ENCODE measurements around the gene TOR1AIP1. TPM values are rescaled to one million over a fixed set of nuclear protein-coding genes. Genes with fewer than 3 reads are reported as not detected.

Gene TOR1AIP1
- total RNA-seq, 2 donors from 2014 or later = 18.1 to 26.2 TPM

DNA sequence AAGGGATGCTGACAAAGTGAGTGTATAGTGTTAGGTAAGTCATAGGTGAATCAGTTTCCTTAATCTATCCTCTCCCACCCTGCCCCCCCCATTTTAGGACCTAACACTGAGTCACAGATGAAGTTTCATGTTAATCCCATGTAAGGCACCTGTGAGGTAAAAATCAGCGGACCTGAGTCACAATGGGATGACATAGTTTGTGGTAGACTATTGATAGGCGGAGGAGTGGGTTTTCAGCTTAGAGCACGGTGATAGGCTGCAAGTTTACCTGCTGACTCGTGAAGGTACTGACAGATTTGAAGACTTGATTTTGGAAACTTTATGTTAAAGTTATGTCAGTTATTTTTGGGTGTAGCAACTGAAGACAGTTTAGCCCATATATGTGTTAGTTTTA, 1.7 kb downstream of the TOR1AIP1 start:
- Mint-ChIP-seq H3K4me1 (peaks cover 12% of the 10 kb centered on the region), H3K4me3 (peak overlapping the region; percentile 91), H3K36me3 (ENCODE audit: low read depth) (peaks cover 5% of the 10 kb centered on the region), H3K27me3 (ENCODE audit: insufficient read depth) (no peaks in the 10 kb centered on the region), H3K27ac (peak overlapping the region; percentile 100), H3K9me3 (no peaks in the 10 kb centered on the region)
- DNase-seq = peak; percentile 73
- peaks cover 3% of the 10 kb centered on the region for H3K4me1 ChIP-seq (ENCODE audit: control insufficient read depth, insufficient read depth, low read length)
- H3K27ac ChIP-seq (ENCODE audit: low read depth, low read length) = no peak overlapping the region
- H3K4me3 ChIP-seq (ENCODE audit: low read length) = peak overlapping the region; percentile 99
- H3K36me3 ChIP-seq (ENCODE audit: control insufficient read depth, insufficient read depth, low read length) = peaks cover 28% of the 10 kb centered on the region
- no peaks in the 10 kb centered on the region for H3K9me3 ChIP-seq (ENCODE audit: control insufficient read depth, low read length)
- TF ChIP-seq, protein P1, sequence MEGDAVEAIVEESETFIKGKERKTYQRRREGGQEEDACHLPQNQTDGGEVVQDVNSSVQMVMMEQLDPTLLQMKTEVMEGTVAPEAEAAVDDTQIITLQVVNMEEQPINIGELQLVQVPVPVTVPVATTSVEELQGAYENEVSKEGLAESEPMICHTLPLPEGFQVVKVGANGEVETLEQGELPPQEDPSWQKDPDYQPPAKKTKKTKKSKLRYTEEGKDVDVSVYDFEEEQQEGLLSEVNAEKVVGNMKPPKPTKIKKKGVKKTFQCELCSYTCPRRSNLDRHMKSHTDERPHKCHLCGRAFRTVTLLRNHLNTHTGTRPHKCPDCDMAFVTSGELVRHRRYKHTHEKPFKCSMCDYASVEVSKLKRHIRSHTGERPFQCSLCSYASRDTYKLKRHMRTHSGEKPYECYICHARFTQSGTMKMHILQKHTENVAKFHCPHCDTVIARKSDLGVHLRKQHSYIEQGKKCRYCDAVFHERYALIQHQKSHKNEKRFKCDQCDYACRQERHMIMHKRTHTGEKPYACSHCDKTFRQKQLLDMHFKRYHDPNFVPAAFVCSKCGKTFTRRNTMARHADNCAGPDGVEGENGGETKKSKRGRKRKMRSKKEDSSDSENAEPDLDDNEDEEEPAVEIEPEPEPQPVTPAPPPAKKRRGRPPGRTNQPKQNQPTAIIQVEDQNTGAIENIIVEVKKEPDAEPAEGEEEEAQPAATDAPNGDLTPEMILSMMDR (conservative IDR thresholded peaks at IDR 0.05) = no peak
- peak overlapping the region; percentile 96 for H3K9ac ChIP-seq (ENCODE audit: extremely low read depth, low read length, poor library complexity, severe bottlenecking)
- no peaks in the 10 kb centered on the region for H3K27me3 ChIP-seq (ENCODE audit: control insufficient read depth, insufficient read depth, low read length, poor library complexity, severe bottlenecking)
- WGBS, 2 experiments (ENCODE audit: insufficient coverage in 1 of 2, insufficient read length in 1 of 2) = 5 to 13% methylated on average over 4 of the region's 4 CpGs

DNA sequence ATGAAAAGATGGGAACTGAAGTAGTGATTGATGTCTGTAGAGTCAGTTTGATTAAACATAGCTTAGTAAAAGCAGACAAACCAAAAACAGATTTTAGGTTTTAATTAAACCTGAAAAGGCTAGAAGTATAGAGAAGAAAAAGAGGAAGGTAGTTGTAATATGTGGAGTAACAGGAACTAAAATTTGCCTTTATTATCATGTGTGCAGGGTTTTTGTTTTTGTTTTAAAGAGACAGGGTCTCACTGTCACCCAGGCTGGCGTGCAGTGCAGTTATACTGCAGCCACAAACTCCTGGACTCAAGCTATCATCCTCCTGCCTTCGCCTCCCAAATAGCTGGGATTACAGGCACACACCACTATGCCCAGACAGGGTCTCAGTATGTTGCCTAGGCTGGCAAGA, 6.0 kb downstream of the TOR1AIP1 start:
- Histone ChIP-seq H3K27ac (ENCODE audit: low read depth, low read length) (no peak overlapping the region), H3K9ac (ENCODE audit: extremely low read depth, low read length, poor library complexity, severe bottlenecking) (no peak overlapping the region), H3K9me3 (ENCODE audit: control insufficient read depth, low read length) (no peaks in the 10 kb centered on the region), H3K36me3 (ENCODE audit: control insufficient read depth, insufficient read depth, low read length) (peaks cover 56% of the 10 kb centered on the region), H3K4me3 (ENCODE audit: low read length) (no peak overlapping the region), H3K4me1 (ENCODE audit: control insufficient read depth, insufficient read depth, low read length) (no peaks in the 10 kb centered on the region), H3K27me3 (ENCODE audit: control insufficient read depth, insufficient read depth, low read length, poor library complexity, severe bottlenecking) (no peaks in the 10 kb centered on the region)
- Mint-ChIP-seq H3K4me1 (peaks cover 5% of the 10 kb centered on the region), H3K36me3 (ENCODE audit: low read depth) (peaks cover 19% of the 10 kb centered on the region), H3K27ac (no peak overlapping the region), H3K27me3 (ENCODE audit: insufficient read depth) (no peaks in the 10 kb centered on the region), H3K9me3 (no peaks in the 10 kb centered on the region), H3K4me3 (no peak overlapping the region)
- TF ChIP-seq, protein P1 (conservative IDR thresholded peaks at IDR 0.05) = no peak
- 93 to 100% methylated on average over 1 to 2 of the region's 2 CpGs for WGBS, 2 experiments (ENCODE audit: insufficient coverage in 1 of 2, insufficient read length in 1 of 2)
- no peak for DNase-seq

DNA sequence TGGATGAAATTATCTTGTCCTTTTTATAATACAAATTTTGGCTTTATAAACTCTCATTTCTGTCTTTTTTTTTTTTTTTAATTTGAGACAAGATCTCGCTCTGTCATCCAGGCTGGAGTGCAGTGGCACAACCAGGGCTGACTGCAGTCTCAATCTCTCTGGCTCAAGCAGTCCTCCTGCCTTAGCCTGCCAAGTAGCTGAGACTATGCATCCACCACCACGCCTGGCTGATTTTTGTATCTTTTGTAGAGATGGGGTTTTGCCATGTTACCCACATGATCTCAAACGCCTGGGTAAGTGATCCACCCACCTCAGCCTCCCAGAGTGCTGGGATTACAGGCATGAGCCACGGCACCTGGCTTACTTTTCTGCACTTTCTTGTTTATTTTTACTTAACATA, 7.5 kb downstream of the TOR1AIP1 start:
- H3K27ac ChIP-seq (ENCODE audit: low read depth, low read length) = no peak overlapping the region
- Mint-ChIP-seq H3K4me3 (no peak overlapping the region), H3K27ac (no peak overlapping the region), H3K27me3 (ENCODE audit: insufficient read depth) (no peaks in the 10 kb centered on the region), H3K4me1 (no peaks in the 10 kb centered on the region), H3K36me3 (ENCODE audit: low read depth) (peaks cover 25% of the 10 kb centered on the region), H3K9me3 (no peaks in the 10 kb centered on the region)
- H3K36me3 ChIP-seq (ENCODE audit: control insufficient read depth, insufficient read depth, low read length) = peaks cover 52% of the 10 kb centered on the region
- 94 to 100% methylated on average over 2 to 4 of the region's 4 CpGs for WGBS, 2 experiments (ENCODE audit: insufficient coverage in 1 of 2, insufficient read length in 1 of 2)
- H3K9ac ChIP-seq (ENCODE audit: extremely low read depth, low read length, poor library complexity, severe bottlenecking) = no peak overlapping the region
- DNase-seq = no peak
- no peak overlapping the region for H3K4me3 ChIP-seq (ENCODE audit: low read length)
- H3K9me3 ChIP-seq (ENCODE audit: control insufficient read depth, low read length) = no peaks in the 10 kb centered on the region
- TF ChIP-seq, protein P1 (conservative IDR thresholded peaks at IDR 0.05) = no peak
- no peaks in the 10 kb centered on the region for H3K4me1 ChIP-seq (ENCODE audit: control insufficient read depth, insufficient read depth, low read length)
- no peaks in the 10 kb centered on the region for H3K27me3 ChIP-seq (ENCODE audit: control insufficient read depth, insufficient read depth, low read length, poor library complexity, severe bottlenecking)

Data from endodermal cell (in vitro differentiated cells).